Ishikawa (cell line): ENCODE measurements around the gene LY6G5C.

ENCODE experiments used
- CEBPB ChIP-seq: IDR thresholded peaks from 2 replicates; pipeline ENCODE4 v1.6.1; 2012
- CREB1 ChIP-seq: IDR thresholded peaks from 2 replicates; pipeline ENCODE4 v1.6.1; 2012; ENCODE audit warnings: low read depth
- EGR1 ChIP-seq: IDR thresholded peaks from 2 replicates; pipeline ENCODE4 v1.6.1; 2012
- EP300 ChIP-seq: IDR thresholded peaks from 2 replicates; pipeline ENCODE4 v1.6.1; 2012; ENCODE audit warnings: borderline replicate concordance
- FOXM1 ChIP-seq: IDR thresholded peaks from 2 replicates; pipeline ENCODE4 v1.6.1; 2012; ENCODE audit warnings: low read depth, borderline replicate concordance
- NFIC ChIP-seq: IDR thresholded peaks from 2 replicates; pipeline ENCODE4 v1.6.1; 2012
- RAD21 ChIP-seq: IDR thresholded peaks from 2 replicates; pipeline ENCODE4 v1.6.1; 2012; ENCODE audit warnings: low read depth
- TAF1 ChIP-seq: IDR thresholded peaks from 2 replicates; pipeline ENCODE4 v1.6.1; 2012; ENCODE audit warnings: low read depth, mild to moderate bottlenecking
- TEAD4 ChIP-seq: IDR thresholded peaks from 2 replicates; pipeline ENCODE4 v1.6.1; 2012
- YY1 ChIP-seq: IDR thresholded peaks from 2 replicates; pipeline ENCODE4 v1.6.1; 2012; ENCODE audit warnings: low read depth
- ZBTB7A ChIP-seq: IDR thresholded peaks from 2 replicates; pipeline ENCODE4 v1.6.1; 2012; ENCODE audit warnings: low read depth
- TF ChIP-seq, protein P1 (sequence below): IDR thresholded peaks from 2 replicates; pipeline ENCODE4 v1.6.1; 2012; ENCODE audit warnings: low read depth, mild to moderate bottlenecking
- TF ChIP-seq, protein P2 (sequence below): IDR thresholded peaks from 2 replicates; pipeline ENCODE4 v1.6.1; 2012
- TF ChIP-seq, protein P3 (sequence below): IDR thresholded peaks from 2 replicates; pipeline ENCODE4 v1.6.1; 2012

DNA sequence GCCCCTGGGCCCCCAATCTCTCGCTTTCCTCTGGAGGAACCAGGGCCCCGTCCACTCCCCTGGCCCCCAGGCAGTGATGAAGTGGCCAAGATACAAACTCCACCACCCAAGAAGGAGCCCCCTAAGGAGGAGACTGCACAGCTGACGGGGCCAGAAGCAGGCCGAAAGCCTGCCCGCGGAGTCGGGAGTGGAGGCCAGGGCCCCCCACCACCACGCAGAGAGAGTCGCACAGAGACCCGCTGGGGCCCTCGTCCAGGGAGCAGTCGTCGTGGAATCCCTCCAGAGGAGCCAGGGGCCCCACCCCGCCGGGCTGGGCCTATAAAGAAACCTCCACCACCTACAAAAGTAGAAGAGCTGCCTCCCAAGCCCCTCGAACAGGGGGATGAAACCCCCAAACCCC is 49.7 kb downstream of the LY6G5C start:
- no peak for TF ChIP-seq CREB1
- TF ChIP-seq CEBPB = no peak
- TF ChIP-seq, protein P1, sequence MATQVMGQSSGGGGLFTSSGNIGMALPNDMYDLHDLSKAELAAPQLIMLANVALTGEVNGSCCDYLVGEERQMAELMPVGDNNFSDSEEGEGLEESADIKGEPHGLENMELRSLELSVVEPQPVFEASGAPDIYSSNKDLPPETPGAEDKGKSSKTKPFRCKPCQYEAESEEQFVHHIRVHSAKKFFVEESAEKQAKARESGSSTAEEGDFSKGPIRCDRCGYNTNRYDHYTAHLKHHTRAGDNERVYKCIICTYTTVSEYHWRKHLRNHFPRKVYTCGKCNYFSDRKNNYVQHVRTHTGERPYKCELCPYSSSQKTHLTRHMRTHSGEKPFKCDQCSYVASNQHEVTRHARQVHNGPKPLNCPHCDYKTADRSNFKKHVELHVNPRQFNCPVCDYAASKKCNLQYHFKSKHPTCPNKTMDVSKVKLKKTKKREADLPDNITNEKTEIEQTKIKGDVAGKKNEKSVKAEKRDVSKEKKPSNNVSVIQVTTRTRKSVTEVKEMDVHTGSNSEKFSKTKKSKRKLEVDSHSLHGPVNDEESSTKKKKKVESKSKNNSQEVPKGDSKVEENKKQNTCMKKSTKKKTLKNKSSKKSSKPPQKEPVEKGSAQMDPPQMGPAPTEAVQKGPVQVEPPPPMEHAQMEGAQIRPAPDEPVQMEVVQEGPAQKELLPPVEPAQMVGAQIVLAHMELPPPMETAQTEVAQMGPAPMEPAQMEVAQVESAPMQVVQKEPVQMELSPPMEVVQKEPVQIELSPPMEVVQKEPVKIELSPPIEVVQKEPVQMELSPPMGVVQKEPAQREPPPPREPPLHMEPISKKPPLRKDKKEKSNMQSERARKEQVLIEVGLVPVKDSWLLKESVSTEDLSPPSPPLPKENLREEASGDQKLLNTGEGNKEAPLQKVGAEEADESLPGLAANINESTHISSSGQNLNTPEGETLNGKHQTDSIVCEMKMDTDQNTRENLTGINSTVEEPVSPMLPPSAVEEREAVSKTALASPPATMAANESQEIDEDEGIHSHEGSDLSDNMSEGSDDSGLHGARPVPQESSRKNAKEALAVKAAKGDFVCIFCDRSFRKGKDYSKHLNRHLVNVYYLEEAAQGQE = no peak
- no peak for TF ChIP-seq TEAD4
- TF ChIP-seq TAF1 = no peak
- TF ChIP-seq YY1 = no peak
- TF ChIP-seq, protein P2, sequence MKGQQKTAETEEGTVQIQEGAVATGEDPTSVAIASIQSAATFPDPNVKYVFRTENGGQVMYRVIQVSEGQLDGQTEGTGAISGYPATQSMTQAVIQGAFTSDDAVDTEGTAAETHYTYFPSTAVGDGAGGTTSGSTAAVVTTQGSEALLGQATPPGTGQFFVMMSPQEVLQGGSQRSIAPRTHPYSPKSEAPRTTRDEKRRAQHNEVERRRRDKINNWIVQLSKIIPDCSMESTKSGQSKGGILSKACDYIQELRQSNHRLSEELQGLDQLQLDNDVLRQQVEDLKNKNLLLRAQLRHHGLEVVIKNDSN = no peak
- TF ChIP-seq NFIC = no peak
- no peak for TF ChIP-seq EP300
- no peak for TF ChIP-seq RAD21
- no peak for TF ChIP-seq EGR1
- TF ChIP-seq, protein P3, sequence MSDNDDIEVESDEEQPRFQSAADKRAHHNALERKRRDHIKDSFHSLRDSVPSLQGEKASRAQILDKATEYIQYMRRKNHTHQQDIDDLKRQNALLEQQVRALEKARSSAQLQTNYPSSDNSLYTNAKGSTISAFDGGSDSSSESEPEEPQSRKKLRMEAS = no peak
- no peak for TF ChIP-seq FOXM1
- TF ChIP-seq ZBTB7A = no peak
